Measurements from ENCODE around the gene ELAC1.
"Not testable (repeated sequence)": the region's sequence is repeated elsewhere in the genome, so short reads cannot be mapped to it uniquely, and the experiment has no call there.

Gene ELAC1

DNA sequence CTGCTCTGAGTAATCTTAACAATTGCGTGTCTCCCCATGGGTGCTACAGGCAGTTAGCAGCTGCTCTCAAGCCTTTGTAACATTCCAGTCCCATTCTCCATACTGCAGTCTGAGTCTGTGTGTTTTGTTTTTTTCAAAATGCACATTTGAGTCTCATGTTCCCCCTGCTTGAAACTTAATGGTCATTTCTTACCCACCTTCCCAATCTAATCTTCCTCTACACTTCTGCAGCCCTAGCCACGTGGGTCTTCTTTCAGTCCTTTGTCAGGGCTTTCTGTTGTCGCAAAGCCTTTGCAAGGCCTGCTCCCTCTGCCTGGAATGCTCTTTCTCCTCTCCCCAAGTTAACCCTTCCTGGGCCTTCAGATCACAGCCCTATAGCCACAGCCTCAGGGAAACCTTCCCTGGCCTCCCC, 24.5 kb downstream of the ELAC1 start:
- ATAC-seq (no peak), DNase-seq (ENCODE audit: low spot score in 2 of 2) (no peak)
- Mint-ChIP-seq H3K36me3 (no peaks in the 10 kb centered on the region), H3K4me3 (no peak overlapping the region), H3K27ac (no peak overlapping the region), H3K4me1 (no peaks in the 10 kb centered on the region), H3K9me3 (no peaks in the 10 kb centered on the region)

DNA sequence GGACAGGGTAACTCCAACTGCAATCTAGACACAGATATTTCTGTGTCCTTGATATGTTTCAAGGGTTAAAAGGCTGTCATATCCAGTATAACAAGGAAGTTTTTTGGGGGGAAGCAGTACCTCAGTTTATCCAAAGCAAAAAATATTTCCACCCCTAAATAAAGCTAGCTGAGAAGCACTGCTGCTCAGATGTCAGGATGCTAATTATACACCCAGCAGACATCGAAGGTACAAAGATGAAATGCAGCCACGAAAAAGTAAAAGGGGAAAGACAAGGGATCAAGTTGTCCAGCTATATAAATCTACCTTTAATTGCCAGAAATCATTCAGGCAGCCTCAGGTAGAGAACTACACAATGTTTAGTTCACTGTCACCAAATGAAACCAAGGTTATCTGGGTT, 26.2 kb downstream of the ELAC1 start:
- ATAC-seq, result no peak
- Mint-ChIP-seq H3K4me3 (no peak overlapping the region), H3K4me1 (no peaks in the 10 kb centered on the region), H3K36me3 (no peaks in the 10 kb centered on the region), H3K9me3 (no peaks in the 10 kb centered on the region), H3K27ac (no peak overlapping the region)
- no peak for DNase-seq (ENCODE audit: low spot score in 2 of 2)

GRCh38 chr18:51003174-51003573, 35.3 kb downstream of the ELAC1 start:
- H3K4me3 Mint-ChIP-seq; H3K4me1 Mint-ChIP-seq; H3K36me3 Mint-ChIP-seq; H3K9me3 Mint-ChIP-seq; H3K27ac Mint-ChIP-seq; ATAC-seq; DNase-seq (ENCODE audit: low spot score in 2 of 2): not testable (repeated sequence)

DNA sequence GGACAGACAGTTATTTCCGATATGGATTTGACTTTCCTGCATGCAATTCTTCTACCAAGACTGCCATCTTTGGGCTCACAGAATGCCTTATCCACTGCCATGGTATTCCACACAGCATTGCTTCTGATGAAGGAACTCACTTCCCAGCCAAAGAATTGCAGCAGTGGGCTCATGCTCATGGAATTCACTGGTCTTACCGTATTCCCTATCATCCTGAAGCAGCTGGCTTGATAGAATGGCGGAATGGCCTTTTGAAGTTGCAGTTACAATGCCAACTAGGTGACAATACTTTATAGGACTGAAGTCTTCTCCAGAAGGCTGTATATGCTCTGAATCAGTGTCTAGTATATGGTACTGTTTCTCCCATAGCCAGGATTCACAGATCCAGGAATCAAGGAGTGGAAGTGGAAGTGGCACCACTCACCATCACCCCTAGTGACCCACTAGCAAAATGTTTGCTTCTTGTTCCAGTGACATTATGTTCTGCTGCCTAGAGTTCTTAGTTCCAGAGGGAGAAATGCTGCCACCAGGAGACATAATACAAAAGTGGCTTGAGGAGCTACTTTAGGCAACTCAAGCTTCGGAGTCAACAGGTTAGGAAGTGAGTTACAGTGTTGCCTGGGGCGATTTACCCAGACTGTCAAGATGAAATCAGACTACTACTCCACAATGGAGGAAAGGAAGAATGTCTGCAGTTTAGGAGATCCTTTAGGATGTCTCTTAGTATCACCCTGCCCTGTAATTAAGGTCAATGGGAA, 38.4 kb downstream of the ELAC1 start:
- Mint-ChIP-seq H3K36me3 (no peaks in the 10 kb centered on the region), H3K9me3 (no peaks in the 10 kb centered on the region), H3K27ac (no peak overlapping the region), H3K4me3 (no peak overlapping the region), H3K4me1 (no peaks in the 10 kb centered on the region)
- DNase-seq (ENCODE audit: low spot score in 2 of 2), result no peak
- no peak for ATAC-seq

GRCh38 chr18:51006948-51007789, 39.3 kb downstream of the ELAC1 start:
- DNase-seq (ENCODE audit: low spot score in 2 of 2), result no peak
- H3K36me3 Mint-ChIP-seq, result no peaks in the 10 kb centered on the region
- no peak overlapping the region for H3K27ac Mint-ChIP-seq
- H3K4me3 Mint-ChIP-seq, result no peak overlapping the region
- ATAC-seq, result no peak
- no peaks in the 10 kb centered on the region for H3K4me1 Mint-ChIP-seq
- no peaks in the 10 kb centered on the region for H3K9me3 Mint-ChIP-seq

GRCh38 chr18:51007790-51008139, 39.9 kb downstream of the ELAC1 start:
- ATAC-seq, result no peak
- H3K9me3 Mint-ChIP-seq, result no peaks in the 10 kb centered on the region
- no peaks in the 10 kb centered on the region for H3K36me3 Mint-ChIP-seq
- no peak overlapping the region for H3K27ac Mint-ChIP-seq
- no peak for DNase-seq (ENCODE audit: low spot score in 2 of 2)
- no peaks in the 10 kb centered on the region for H3K4me1 Mint-ChIP-seq
- H3K4me3 Mint-ChIP-seq, result no peak overlapping the region

GRCh38 chr18:51009072-51009471, 41.2 kb downstream of the ELAC1 start:
- Mint-ChIP-seq H3K36me3 (no peaks in the 10 kb centered on the region), H3K9me3 (no peaks in the 10 kb centered on the region), H3K27ac (no peak overlapping the region), H3K4me3 (no peak overlapping the region), H3K4me1 (no peaks in the 10 kb centered on the region)
- no peak for ATAC-seq
- DNase-seq (ENCODE audit: low spot score in 2 of 2), result no peak

GRCh38 chr18:51010218-51010617, 42.4 kb downstream of the ELAC1 start:
- Mint-ChIP-seq H3K4me1 (no peaks in the 10 kb centered on the region), H3K27ac (no peak overlapping the region), H3K4me3 (no peak overlapping the region), H3K36me3 (no peaks in the 10 kb centered on the region), H3K9me3 (no peaks in the 10 kb centered on the region)
- no peak for ATAC-seq
- no peak for DNase-seq (ENCODE audit: low spot score in 2 of 2)

- Mint-ChIP-seq H3K36me3 (no peaks in the 10 kb centered on the region), H3K27ac (no peak overlapping the region), H3K9me3 (no peaks in the 10 kb centered on the region), H3K4me1 (no peaks in the 10 kb centered on the region), H3K4me3 (no peak overlapping the region)
- ATAC-seq (no peak), DNase-seq (ENCODE audit: low spot score in 2 of 2) (no peak)
Measured at GRCh38 chr18:51011709-51012108, 43.9 kb downstream of the ELAC1 start.

DNA sequence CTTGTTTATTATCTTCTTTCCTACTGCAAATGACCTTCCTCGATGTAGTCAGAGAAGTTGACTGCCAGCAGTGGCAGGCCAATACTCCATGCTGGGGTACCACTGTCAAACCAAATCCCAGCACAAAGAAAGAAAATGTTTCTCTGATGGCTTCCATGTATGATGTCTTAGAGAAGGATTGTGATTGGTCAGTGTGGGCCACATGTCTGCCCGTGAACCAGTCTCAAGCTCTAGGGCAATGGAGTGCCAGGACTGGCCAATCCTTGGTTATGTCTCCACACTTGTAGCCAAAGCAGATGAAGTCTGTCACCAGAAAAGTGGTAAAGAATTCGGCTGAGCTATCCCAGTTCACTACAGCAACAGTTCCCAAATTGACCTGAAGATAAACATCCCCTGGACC, 44.6 kb downstream of the ELAC1 start:
- Mint-ChIP-seq H3K4me1 (peaks cover 2% of the 10 kb centered on the region), H3K9me3 (no peaks in the 10 kb centered on the region), H3K4me3 (no peak overlapping the region), H3K36me3 (no peaks in the 10 kb centered on the region), H3K27ac (no peak overlapping the region)
- DNase-seq (ENCODE audit: low spot score in 2 of 2) (no peak), ATAC-seq (no peak)

- Mint-ChIP-seq H3K27ac (no peak overlapping the region), H3K4me1 (peaks cover 6% of the 10 kb centered on the region), H3K9me3 (no peaks in the 10 kb centered on the region), H3K36me3 (no peaks in the 10 kb centered on the region), H3K4me3 (no peak overlapping the region)
- no peak for ATAC-seq
- DNase-seq (ENCODE audit: low spot score in 2 of 2), result no peak
Measured at GRCh38 chr18:51013259-51013658, 45.4 kb downstream of the ELAC1 start.

GRCh38 chr18:51017140-51017879, 49.5 kb downstream of the ELAC1 start:
- no peak overlapping the region for H3K4me3 Mint-ChIP-seq
- no peak for ATAC-seq
- H3K9me3 Mint-ChIP-seq, result no peaks in the 10 kb centered on the region
- H3K27ac Mint-ChIP-seq, result peak overlapping the region; percentile 70
- H3K36me3 Mint-ChIP-seq, result no peaks in the 10 kb centered on the region
- no peak for DNase-seq (ENCODE audit: low spot score in 2 of 2)
- peaks cover 6% of the 10 kb centered on the region for H3K4me1 Mint-ChIP-seq

DNA sequence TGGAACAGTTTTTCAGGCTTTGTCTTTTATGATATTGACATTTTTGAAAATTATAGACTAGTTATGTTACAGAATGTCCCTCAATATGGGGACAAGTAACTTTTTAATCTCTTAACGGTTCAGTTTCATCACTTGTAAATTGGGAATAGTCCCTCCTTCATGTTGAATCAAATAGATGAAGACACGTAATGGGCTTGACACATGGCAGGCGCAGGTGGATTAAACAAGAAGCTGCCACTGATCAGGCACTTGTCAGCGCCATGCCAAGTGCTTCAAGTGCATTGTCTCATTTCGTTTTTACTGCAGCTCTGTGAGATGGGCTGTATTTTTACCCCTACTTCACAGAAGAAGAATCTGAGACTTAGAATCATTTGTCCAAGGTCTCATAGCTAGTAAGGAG, 52.7 kb downstream of the ELAC1 start:
- Mint-ChIP-seq H3K4me3 (no peak overlapping the region), H3K36me3 (no peaks in the 10 kb centered on the region), H3K4me1 (peaks cover 12% of the 10 kb centered on the region), H3K27ac (no peak overlapping the region), H3K9me3 (peaks cover 5% of the 10 kb centered on the region)
- DNase-seq (ENCODE audit: low spot score in 2 of 2), result no peak
- ATAC-seq, result no peak

- Mint-ChIP-seq H3K36me3 (no peaks in the 10 kb centered on the region), H3K9me3 (peaks cover 5% of the 10 kb centered on the region), H3K27ac (no peak overlapping the region), H3K4me3 (no peak overlapping the region), H3K4me1 (peaks cover 12% of the 10 kb centered on the region)
- no peak for DNase-seq (ENCODE audit: low spot score in 2 of 2)
- no peak for ATAC-seq
Measured at GRCh38 chr18:51021226-51021965, 53.6 kb downstream of the ELAC1 start.

- no peak for ATAC-seq
- Mint-ChIP-seq H3K27ac (no peak overlapping the region), H3K4me3 (no peak overlapping the region), H3K36me3 (peaks cover 23% of the 10 kb centered on the region), H3K4me1 (peaks cover 24% of the 10 kb centered on the region), H3K9me3 (peaks cover 5% of the 10 kb centered on the region)
- DNase-seq (ENCODE audit: low spot score in 2 of 2), result no peak
Measured at GRCh38 chr18:51025512-51025911, 57.7 kb downstream of the ELAC1 start.
